ENCODE measurements around the gene RSU1. TPM values are rescaled to one million over a fixed set of nuclear protein-coding genes. Genes with fewer than 3 reads are reported as not detected.

The RSU1 gene
- total RNA-seq, 1 donor from 2014 or later = 75.3 TPM

DNA sequence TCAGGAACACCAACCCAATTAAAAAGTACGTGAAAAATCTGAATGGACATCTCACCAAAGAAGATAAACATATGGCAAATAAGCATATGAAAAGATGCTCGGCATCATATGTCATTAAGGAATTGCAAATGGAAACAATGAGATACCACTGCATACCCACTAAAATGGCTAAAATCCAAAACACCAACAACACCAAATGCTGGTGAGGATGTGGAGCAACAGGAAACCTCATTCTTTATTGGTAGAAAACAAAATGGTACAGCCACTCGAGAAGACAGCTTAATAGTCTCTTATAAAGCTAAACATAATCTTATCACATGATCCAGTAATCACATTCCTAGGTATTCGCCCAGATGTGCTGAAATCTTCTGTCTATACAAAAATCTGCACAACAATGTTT, 13.1 kb downstream of the RSU1 start:
- TF ChIP-seq, protein P1, sequence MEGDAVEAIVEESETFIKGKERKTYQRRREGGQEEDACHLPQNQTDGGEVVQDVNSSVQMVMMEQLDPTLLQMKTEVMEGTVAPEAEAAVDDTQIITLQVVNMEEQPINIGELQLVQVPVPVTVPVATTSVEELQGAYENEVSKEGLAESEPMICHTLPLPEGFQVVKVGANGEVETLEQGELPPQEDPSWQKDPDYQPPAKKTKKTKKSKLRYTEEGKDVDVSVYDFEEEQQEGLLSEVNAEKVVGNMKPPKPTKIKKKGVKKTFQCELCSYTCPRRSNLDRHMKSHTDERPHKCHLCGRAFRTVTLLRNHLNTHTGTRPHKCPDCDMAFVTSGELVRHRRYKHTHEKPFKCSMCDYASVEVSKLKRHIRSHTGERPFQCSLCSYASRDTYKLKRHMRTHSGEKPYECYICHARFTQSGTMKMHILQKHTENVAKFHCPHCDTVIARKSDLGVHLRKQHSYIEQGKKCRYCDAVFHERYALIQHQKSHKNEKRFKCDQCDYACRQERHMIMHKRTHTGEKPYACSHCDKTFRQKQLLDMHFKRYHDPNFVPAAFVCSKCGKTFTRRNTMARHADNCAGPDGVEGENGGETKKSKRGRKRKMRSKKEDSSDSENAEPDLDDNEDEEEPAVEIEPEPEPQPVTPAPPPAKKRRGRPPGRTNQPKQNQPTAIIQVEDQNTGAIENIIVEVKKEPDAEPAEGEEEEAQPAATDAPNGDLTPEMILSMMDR (IDR thresholded peaks at IDR 0.05; ENCODE audit: insufficient read depth, low read length, poor library complexity, severe bottlenecking) = no peak
- DNase-seq (ENCODE audit: low read depth) = no peak
- Histone ChIP-seq H3K27me3 (ENCODE audit: control insufficient read depth, insufficient read depth, low read length) (no peaks in the 10 kb centered on the region), H3K4me3 (ENCODE audit: low read depth, low read length) (no peak overlapping the region), H3K36me3 (ENCODE audit: control insufficient read depth, insufficient read depth, low read length) (no peaks in the 10 kb centered on the region)

DNA sequence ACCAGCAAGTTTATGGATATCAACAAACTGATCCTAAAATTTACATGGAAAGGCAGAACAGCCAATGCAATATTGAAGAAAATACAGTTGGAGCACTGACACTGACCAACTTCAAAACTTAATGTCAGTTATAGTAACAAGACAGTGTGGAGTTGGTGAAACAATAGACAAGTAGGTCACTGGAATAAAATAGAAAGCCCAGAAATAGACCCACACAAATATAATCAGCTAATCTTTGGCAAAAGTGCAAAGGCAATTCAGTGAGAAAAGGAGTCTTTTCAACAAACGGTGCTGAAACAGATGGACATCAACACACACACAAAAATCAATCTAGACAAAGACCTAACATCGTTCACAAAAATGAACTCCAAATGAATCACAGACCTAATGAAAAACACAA, 13.8 kb downstream of the RSU1 start:
- no peaks in the 10 kb centered on the region for H3K36me3 ChIP-seq (ENCODE audit: control insufficient read depth, insufficient read depth, low read length)
- DNase-seq (ENCODE audit: low read depth) = no peak
- no peaks in the 10 kb centered on the region for H3K27me3 ChIP-seq (ENCODE audit: control insufficient read depth, insufficient read depth, low read length)
- TF ChIP-seq, protein P1 (IDR thresholded peaks at IDR 0.05; ENCODE audit: insufficient read depth, low read length, poor library complexity, severe bottlenecking) = no peak
- H3K4me3 ChIP-seq (ENCODE audit: low read depth, low read length) = no peak overlapping the region

DNA sequence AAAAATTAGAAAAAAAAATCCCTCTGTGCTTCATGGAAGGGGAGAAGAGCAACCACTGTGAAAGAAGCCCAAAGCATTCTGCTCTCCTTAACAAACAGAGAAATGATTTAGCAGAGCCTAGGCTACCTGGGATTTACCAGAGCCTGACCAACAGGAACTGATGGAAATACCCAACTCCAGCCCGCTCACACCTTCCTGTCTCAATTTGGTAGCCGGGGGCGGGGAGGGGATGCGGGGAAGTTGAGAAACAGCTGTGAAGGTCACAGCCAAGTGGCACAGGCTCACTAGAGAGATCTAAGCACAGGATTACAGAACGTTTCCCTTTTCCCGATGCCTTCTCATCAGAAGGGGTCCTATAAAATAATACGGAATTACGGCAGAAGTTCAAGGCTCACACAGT, 17.6 kb downstream of the RSU1 start:
- no peak overlapping the region for H3K4me3 ChIP-seq (ENCODE audit: low read depth, low read length)
- TF ChIP-seq, protein P1 (IDR thresholded peaks at IDR 0.05; ENCODE audit: insufficient read depth, low read length, poor library complexity, severe bottlenecking) = no peak
- H3K36me3 ChIP-seq (ENCODE audit: control insufficient read depth, insufficient read depth, low read length) = no peaks in the 10 kb centered on the region
- no peak for DNase-seq (ENCODE audit: low read depth)
- no peaks in the 10 kb centered on the region for H3K27me3 ChIP-seq (ENCODE audit: control insufficient read depth, insufficient read depth, low read length)

DNA sequence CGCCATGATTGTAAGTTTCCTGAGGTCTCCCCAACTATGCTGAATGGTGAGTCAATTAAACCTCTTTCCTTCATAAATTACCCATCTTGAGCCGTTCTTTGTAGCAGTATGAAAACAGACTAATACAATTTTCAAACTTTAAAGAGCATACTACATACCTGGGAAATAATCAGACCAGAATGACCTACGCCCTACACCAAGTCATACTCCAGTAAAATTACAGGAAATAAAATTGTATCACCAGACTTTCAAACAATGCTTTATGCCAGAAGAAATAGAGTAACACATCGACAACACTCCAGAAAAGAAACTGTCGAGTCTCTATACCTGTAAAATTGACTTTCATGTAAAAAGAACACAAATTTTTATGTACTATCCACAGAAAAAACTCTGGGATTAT, 18.7 kb downstream of the RSU1 start:
- TF ChIP-seq, protein P1 (IDR thresholded peaks at IDR 0.05; ENCODE audit: insufficient read depth, low read length, poor library complexity, severe bottlenecking) = no peak
- Histone ChIP-seq H3K27me3 (ENCODE audit: control insufficient read depth, insufficient read depth, low read length) (no peaks in the 10 kb centered on the region), H3K4me3 (ENCODE audit: low read depth, low read length) (no peak overlapping the region), H3K36me3 (ENCODE audit: control insufficient read depth, insufficient read depth, low read length) (no peaks in the 10 kb centered on the region)
- DNase-seq (ENCODE audit: low read depth) = no peak

DNA sequence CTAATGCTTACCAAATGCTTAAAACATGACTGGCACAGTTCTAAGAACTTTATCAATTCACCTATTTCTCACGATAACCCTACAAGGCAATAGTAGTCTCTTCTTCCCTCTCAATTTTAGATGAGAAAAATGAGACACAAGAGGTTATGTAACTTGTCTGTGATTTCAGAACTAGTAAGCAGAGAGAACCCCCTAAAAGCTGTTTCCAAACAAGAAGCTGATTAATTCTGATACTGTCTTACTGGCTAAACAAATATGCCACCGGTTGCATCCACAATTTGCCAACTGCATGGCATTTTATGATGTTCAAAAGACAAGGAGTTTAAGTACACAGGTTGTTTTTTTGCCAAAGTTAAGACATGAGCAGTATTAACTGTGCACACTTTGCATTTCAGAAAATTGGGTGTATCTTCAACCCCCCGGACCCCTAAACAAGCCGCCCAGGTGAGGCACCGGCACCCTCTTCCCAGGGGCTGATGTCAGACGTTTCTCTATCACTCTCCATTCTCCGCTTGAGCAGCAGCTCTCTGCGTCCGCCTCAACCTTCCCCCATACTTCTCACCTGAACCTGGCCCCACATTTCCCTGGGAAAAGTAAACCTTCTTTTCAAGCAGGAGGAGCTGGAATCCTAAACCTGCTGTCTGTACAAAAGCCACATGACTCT, 21.7 kb downstream of the RSU1 start:
- H3K27me3 ChIP-seq (ENCODE audit: control insufficient read depth, insufficient read depth, low read length) = no peaks in the 10 kb centered on the region
- no peaks in the 10 kb centered on the region for H3K36me3 ChIP-seq (ENCODE audit: control insufficient read depth, insufficient read depth, low read length)
- TF ChIP-seq, protein P1 (IDR thresholded peaks at IDR 0.05; ENCODE audit: insufficient read depth, low read length, poor library complexity, severe bottlenecking) = no peak
- no peak overlapping the region for H3K4me3 ChIP-seq (ENCODE audit: low read depth, low read length)
- DNase-seq (ENCODE audit: low read depth) = no peak

DNA sequence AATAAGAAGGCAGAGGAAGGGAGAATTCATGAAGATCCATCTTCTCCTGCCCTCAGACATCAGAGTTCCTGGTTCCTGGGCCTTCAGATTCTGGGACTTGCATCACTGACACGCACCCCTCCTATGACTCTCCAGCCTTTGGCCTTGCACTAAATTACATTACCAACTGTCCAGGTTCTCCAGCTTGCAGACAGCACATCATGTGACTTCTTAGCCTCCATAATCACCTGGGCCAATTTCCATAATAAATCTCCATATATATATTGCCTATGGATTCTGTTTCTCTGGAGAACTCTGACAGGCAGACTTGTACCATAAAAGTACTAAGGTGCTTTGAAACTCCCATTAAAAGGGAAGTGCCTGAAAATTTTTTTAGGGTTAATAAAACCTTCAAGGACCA, 23.2 kb downstream of the RSU1 start:
- no peak for DNase-seq (ENCODE audit: low read depth)
- H3K27me3 ChIP-seq (ENCODE audit: control insufficient read depth, insufficient read depth, low read length) = no peaks in the 10 kb centered on the region
- no peak overlapping the region for H3K4me3 ChIP-seq (ENCODE audit: low read depth, low read length)
- H3K36me3 ChIP-seq (ENCODE audit: control insufficient read depth, insufficient read depth, low read length) = no peaks in the 10 kb centered on the region
- TF ChIP-seq, protein P1 (IDR thresholded peaks at IDR 0.05; ENCODE audit: insufficient read depth, low read length, poor library complexity, severe bottlenecking) = no peak
